HG03571 (cell line): ENCODE data around the gene ELMO1.

Experiments
- ATAC-seq: cut with Tn5 transposase; IDR thresholded peaks from one replicate; pipeline ENCODE4 v1.9.1; 2021; ENCODE audit not compliant: unreplicated experiment

The ELMO1 gene

DNA sequence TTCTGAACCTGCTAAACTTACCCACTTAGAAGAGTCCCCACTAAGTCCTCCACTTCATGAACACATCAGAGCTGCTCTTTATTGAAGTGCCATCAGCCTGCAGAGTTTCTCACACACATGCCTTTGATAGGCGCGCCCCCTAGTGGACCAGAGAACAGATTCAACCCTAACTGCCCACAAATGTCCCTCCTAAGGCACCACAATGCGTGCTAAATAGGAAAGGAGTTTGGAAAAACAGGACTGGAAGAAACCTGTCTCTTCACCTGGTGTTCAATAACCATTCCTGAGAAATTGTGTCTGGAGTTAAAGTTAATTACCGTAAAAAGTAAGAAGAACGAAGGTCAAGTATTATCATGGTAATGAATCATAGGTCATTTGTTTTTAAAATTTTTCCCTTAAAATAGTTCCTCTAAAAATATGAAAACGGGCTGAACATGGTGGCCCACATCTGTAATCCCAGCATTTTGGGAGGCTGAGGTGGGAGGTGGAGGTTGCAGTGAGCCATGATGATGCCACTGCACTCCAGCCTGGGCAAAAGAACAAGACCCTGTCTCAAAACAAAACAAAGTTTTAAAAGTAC is 249.7 kb downstream of the ELMO1 start:
- no peak for ATAC-seq

GRCh38 chr7:37198041-37198905 is 250.4 kb downstream of the ELMO1 start:
- ATAC-seq: no peak

DNA sequence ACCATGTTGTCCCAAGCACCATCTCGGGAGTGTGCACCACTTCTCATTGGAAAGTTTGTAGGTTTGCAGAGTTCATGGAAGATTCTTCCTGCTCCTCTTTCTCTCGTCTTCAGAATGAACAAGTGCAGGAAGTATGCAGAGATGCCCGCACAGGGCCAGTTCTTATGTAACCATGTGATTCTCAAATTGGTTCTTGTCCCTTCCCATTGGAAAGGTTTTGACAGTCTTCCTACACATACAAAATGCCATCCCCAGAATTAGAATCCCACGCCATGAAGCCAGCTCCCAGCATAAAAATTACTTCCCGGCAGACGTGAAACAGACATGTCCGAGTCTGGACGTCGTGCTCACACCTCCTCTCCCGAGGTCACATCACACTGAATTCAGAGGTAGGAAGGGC is 251.6 kb downstream of the ELMO1 start:
- no peak for ATAC-seq

DNA sequence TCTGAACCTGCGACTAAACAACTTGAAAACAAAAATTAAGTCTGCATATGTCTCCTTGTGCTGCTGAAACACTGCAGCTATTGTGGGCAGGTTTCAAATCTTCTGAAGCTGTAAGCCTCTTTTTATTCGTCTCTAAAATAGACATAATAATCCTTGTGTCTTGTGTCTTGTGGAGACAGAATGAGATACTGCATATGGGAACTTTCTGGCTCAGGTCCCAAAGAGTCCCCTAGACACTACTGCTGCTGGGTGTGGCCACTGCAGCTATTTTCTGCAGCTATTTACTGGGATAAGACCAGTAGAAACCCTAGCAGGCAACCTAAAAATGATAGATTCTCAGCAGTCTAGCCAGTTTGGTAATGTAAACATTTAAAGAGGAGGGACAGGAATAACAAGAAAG is 252.0 kb downstream of the ELMO1 start:
- ATAC-seq: no peak

DNA sequence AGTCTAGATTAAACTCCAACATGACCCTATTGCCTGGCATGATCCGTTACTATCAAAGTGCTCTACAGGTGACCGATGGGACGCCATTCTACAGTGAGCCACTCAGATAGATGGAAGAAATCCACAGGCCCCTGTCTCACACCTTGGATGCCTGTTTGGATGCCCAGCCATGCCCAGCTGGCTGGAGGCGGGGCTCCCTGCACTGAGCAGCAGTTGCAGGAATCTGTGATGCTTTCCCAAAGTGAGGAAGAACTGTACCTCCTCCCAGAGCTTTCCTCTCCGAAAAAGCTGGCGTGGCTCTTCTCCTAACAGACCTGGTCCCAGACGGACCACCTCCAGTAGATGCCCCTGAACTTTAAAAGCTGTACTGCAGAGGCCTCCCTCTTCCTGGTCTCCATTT is 253.3 kb downstream of the ELMO1 start:
- ATAC-seq: no peak

DNA sequence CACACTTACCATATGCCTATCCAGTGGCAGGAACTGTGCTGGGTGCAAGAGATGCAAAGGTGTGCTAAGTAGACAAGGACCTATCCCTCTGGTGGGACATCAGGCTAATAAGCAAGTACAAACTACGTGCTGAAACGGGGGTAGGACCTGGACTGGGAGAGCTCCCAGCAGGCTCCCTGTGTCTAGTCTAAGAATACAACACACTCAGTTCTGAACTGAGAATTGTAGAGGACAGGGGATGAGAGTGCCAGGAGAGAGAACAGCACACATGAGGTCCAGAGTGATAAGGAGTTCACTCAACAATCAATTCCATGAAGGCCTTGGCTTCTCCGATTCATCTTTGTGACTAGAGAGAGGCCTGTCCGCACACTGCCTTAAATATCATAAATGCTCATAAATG is 253.7 kb downstream of the ELMO1 start:
- ATAC-seq: no peak

DNA sequence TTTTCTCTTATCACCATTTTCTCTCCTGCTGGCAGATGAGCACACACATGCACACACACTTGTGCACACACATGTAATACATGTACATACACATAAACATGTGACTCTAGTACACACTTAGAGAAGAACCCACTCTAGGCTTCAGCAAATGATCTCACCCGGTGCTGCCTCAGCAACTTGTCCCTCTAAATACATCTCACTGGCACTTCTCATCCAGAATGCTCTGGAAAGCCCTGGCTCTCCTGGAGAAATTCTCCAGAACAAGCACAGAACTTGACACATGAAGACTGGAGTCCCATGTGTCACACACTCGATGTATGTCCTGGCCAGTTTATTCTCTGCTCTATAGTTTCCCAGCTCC is 254.9 kb downstream of the ELMO1 start:
- no peak for ATAC-seq

- no peak for ATAC-seq
Measured at GRCh38 chr7:37193087-37193774, 255.4 kb downstream of the ELMO1 start.

DNA sequence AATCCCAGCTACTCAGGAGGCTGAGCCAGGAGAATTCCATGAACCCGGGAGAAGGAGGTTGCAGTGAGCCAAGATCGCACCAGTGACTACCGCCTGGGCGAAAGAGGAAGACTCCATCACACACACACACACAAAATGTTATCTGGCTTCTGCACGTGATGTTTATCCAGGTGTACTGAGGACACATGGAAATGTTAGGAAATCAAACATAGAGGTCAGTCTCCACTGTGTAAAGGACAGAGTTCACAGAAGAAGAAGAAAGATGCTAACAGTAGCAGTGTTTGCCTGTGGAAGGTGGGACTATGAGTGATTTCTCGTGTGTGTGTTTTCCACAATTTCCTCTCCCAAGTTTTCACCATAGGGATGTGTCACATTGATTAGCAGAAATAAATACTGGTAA is 256.9 kb downstream of the ELMO1 start:
- no peak for ATAC-seq

DNA sequence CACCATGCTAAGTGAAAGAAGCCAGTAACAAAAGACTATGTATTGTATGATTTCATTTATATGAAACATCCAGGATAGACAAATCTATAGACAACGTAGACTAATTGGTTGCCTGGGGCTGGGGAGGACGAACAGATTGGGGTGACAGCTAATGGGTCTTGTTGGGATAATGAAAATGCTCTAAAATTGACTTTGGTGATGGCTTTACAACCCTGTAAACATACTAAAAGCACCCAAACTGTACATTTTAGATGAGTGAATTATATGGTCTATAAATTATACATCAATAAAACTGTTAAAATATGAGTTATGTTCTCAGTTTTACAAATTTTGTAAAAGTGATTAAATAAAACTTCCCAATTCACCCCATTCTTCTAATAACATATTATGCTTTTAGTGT is 261.5 kb downstream of the ELMO1 start:
- no peak for ATAC-seq

- ATAC-seq: no peak
Measured at GRCh38 chr7:37186753-37187152, 261.9 kb downstream of the ELMO1 start.

GRCh38 chr7:37181550-37181932 is 267.1 kb downstream of the ELMO1 start:
- ATAC-seq: no peak

DNA sequence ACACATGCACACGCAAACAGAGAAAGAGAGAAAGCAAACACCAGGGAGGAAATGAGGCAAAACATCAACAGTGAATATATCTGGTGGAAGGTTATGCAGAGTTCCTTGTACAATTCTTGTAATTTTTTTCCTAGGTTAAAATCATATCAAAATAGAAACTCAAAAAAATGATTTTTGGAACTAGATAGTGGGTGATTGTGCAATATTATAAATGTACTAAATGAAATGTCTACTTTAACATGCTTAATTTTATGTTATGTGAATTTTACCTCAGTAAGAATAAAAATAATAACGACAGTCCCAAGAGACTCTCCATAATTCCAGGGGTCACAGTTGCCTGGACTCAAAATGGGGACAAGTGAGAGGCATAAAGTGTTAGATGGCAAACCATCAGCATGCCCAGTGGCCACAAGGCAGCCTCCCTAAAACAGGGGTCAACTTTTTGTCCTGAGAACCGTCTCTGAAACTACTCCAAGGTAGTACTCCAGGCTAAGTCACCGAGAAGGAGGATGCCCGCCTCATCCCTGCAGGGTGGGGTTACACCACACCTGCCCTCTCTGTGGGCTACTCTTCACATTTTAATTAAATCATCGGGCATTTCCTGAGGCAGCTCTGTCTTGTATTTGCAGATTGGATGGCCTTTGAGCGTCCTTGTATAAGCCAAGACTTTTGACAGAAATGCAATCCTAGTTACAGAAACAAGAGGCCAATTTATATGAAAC is 267.7 kb downstream of the ELMO1 start:
- no peak for ATAC-seq

DNA sequence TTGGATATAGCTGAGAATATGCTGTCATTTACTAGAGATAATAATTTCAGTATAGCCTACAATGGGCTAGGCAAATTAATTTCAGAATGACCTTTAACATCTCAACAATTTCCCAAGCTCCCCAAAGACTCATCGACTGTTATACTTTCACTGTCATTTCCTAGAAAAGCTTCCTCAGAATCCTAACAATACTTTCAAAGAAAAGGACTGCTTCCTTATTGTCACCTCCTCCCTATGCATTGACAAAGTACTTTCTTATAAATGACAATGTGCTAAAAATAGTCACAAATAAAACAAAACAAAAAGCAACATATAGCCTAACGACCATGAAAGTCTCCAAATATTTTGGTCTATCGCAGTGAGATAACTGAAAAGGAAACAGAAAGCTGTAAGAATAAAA is 272.6 kb downstream of the ELMO1 start:
- no peak for ATAC-seq

- no peak for ATAC-seq
Measured at GRCh38 chr7:37174460-37174859, 274.2 kb downstream of the ELMO1 start.

DNA sequence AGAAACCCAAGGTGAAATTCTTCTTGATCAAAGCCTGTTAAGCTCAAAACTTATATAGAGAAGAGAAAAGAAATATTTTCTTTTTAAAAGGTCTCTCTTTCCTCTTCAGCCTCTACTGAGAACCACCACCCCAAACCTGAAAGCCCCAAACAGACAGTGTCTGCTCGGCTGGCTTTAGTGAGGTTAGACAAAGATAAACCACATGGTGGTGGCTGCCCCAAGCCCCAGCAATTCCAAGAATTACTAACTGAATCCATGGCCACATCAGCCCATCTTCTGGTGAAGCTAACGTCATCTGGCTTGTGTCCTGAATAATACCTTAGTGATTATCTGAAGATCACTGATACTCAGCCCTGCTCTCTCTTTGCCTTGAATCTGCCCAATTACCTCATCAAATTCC is 275.0 kb downstream of the ELMO1 start:
- ATAC-seq: no peak

DNA sequence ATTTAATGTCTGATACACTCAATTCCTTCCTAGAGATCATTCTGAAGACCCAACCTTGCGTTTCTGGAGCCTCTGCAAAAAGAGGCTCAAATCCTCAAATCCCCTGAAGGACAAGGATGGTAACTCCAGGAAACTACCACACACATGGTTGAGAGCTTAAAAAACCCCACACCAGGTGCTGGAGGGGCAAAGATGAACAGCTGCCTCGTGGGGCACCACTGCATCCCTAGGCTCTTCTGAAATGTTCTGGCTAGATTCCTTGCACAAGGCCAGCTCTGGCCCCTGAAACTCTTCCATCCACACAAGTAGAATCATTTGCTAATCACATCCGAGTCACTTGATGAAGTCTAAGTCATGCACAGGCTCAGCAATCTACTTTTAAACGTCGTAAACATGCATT is 286.6 kb downstream of the ELMO1 start:
- ATAC-seq: no peak

DNA sequence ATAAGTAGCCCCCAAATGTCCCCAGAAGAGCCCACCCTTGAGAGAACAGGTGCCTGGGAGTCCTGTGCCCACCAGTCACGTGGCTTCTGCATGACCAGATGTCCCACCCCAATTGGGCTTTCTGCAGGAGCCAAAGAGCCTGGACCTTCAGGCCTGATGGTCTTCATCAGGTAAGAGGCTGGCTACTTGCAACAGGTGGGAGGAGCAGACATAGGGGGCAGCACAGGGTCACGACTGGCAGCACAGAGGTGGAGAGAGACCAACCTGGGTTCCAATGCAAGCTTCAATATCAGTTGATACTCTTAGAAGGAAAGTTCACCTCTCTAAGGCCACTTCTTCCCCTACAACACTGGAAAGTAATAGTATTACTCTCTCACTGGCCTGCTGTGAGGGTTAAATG is 288.0 kb downstream of the ELMO1 start:
- ATAC-seq: no peak

GRCh38 chr7:37153376-37153775 is 295.3 kb downstream of the ELMO1 start:
- no peak for ATAC-seq

- ATAC-seq: no peak
Measured at GRCh38 chr7:37151741-37152413, 296.8 kb downstream of the ELMO1 start.

- ATAC-seq: no peak
Measured at GRCh38 chr7:37150856-37151255, 297.8 kb downstream of the ELMO1 start.
